Measurements from ENCODE around the gene GNG2.

GNG2 gene

DNA sequence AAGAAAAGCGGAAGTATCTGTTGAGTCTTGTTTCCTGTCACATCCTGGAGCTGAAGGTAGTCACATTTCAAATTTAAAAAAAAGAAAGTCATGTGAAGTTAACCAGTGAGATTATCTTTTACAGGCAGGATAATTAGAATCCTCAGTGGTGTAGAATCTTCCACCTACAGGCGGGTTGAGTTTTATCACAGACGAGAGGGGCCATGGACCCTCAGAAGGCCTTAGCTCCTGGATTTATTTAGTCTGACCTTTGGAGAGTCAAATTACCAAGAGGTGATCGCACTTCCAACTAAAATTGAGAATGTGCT lies 13.0 kb upstream of the GNG2 start:
- no peaks in the 10 kb centered on the region for H3K27me3 ChIP-seq (ENCODE audit: insufficient read depth, low read depth, severe bottlenecking)
- no peaks in the 10 kb centered on the region for H3K9me3 ChIP-seq (ENCODE audit: severe bottlenecking)
- no peak overlapping the region for H3K27ac ChIP-seq
- no peak for DNase-seq
- TF ChIP-seq, protein P1, sequence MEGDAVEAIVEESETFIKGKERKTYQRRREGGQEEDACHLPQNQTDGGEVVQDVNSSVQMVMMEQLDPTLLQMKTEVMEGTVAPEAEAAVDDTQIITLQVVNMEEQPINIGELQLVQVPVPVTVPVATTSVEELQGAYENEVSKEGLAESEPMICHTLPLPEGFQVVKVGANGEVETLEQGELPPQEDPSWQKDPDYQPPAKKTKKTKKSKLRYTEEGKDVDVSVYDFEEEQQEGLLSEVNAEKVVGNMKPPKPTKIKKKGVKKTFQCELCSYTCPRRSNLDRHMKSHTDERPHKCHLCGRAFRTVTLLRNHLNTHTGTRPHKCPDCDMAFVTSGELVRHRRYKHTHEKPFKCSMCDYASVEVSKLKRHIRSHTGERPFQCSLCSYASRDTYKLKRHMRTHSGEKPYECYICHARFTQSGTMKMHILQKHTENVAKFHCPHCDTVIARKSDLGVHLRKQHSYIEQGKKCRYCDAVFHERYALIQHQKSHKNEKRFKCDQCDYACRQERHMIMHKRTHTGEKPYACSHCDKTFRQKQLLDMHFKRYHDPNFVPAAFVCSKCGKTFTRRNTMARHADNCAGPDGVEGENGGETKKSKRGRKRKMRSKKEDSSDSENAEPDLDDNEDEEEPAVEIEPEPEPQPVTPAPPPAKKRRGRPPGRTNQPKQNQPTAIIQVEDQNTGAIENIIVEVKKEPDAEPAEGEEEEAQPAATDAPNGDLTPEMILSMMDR (IDR thresholded peaks at IDR 0.05; ENCODE audit: low read depth, low read length): no peak
- no peak overlapping the region for H3K4me3 ChIP-seq (ENCODE audit: low read depth, low read length)
- no peaks in the 10 kb centered on the region for H3K36me3 ChIP-seq

DNA sequence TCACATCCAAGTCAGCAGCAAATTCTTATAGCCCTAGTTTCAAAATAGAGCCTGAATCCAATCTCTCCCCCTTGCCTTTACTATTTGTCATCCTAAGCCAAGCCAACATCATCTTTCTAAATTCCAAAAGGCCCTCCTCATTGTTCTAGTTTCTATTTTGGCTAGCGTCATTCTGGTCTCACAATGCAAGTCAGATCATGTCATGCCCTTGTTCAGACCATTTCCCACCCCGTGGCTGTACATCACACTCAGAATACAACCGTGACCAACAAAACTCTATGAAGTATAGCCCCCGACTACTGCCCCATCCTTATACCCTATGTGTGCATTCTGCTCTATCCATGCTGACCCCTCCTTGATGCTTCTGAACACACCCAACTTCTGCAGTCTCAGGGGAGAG lies 12.3 kb upstream of the GNG2 start:
- Histone ChIP-seq H3K4me3 (ENCODE audit: low read depth, low read length) (no peak overlapping the region), H3K27ac (no peak overlapping the region), H3K9me3 (ENCODE audit: severe bottlenecking) (no peaks in the 10 kb centered on the region), H3K27me3 (ENCODE audit: insufficient read depth, low read depth, severe bottlenecking) (no peaks in the 10 kb centered on the region), H3K36me3 (no peaks in the 10 kb centered on the region)
- TF ChIP-seq, protein P1 (IDR thresholded peaks at IDR 0.05; ENCODE audit: low read depth, low read length): no peak
- DNase-seq: no peak

DNA sequence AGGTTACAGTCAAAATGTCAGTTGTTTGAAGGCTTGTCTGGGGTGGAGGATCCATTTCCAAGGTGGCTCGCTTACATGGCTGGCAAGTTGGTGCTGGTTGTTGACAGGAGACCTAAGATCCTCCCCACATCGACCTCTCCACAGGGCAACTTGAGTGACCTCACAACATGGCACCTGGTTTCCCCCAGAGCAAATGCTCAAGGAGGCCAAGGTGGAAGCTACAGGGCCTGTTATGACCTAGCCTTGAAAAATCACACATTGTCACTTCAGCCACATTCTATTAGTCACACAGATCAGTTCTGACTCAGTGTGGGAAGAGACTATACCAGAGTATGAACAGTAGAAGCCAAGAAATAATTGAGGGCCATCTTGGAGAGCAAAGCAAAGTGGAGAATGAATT lies 11.3 kb upstream of the GNG2 start:
- H3K4me3 ChIP-seq (ENCODE audit: low read depth, low read length): no peak overlapping the region

DNA sequence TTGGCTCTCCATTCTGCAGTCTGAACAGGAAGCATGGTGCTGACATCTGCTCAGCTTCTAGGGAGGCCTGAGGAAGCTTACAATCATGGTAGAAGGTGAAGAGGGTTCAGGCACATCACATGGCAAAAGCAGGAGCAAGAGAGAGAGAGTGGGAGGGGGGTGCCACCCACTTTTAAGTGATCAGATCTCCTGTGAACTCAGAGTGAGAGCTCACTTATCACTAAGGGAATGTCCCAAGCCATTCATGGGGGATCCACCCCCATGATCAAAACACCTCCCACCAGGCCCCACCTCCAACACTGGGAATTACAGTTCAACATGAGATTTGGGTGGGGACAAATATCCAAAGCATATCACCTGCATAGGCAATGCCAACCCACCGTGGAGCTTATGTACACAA lies 9.8 kb upstream of the GNG2 start:
- Histone ChIP-seq H3K4me3 (ENCODE audit: low read depth, low read length) (no peak overlapping the region), H3K27ac (no peak overlapping the region), H3K36me3 (no peaks in the 10 kb centered on the region), H3K9me3 (ENCODE audit: severe bottlenecking) (no peaks in the 10 kb centered on the region), H3K27me3 (ENCODE audit: insufficient read depth, low read depth, severe bottlenecking) (no peaks in the 10 kb centered on the region)
- TF ChIP-seq, protein P1 (IDR thresholded peaks at IDR 0.05; ENCODE audit: low read depth, low read length): no peak
- DNase-seq: no peak

More for the DNA sequence above, 11.3 kb upstream of the GNG2 start:
- Histone ChIP-seq H3K27ac (no peak overlapping the region), H3K9me3 (ENCODE audit: severe bottlenecking) (no peaks in the 10 kb centered on the region), H3K36me3 (no peaks in the 10 kb centered on the region), H3K27me3 (ENCODE audit: insufficient read depth, low read depth, severe bottlenecking) (no peaks in the 10 kb centered on the region)
- TF ChIP-seq, protein P1 (IDR thresholded peaks at IDR 0.05; ENCODE audit: low read depth, low read length): no peak
- no peak for DNase-seq

DNA sequence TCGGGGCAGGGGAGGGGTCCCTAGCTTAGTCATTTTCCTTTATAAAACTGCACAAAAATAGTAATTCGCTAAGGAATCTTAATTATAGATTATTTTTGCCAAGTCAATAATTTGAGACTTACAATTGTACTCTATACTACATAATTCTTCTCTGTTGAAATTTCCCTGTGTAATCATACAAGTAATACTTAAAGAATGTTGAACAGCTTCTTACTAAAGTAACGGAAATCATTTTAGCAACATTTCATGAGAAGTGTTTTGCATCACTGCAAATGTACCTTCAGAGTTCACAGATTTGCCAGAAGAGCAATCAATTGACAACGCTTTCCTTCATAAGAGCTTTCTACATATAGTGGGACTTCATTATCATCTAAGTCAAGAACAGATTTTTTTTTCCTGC lies 7.9 kb upstream of the GNG2 start:
- TF ChIP-seq, protein P1 (IDR thresholded peaks at IDR 0.05; ENCODE audit: low read depth, low read length): no peak
- no peak overlapping the region for H3K27ac ChIP-seq
- H3K9me3 ChIP-seq (ENCODE audit: severe bottlenecking): no peaks in the 10 kb centered on the region
- DNase-seq: no peak
- no peaks in the 10 kb centered on the region for H3K36me3 ChIP-seq
- H3K4me3 ChIP-seq (ENCODE audit: low read depth, low read length): no peak overlapping the region
- H3K27me3 ChIP-seq (ENCODE audit: insufficient read depth, low read depth, severe bottlenecking): no peaks in the 10 kb centered on the region

DNA sequence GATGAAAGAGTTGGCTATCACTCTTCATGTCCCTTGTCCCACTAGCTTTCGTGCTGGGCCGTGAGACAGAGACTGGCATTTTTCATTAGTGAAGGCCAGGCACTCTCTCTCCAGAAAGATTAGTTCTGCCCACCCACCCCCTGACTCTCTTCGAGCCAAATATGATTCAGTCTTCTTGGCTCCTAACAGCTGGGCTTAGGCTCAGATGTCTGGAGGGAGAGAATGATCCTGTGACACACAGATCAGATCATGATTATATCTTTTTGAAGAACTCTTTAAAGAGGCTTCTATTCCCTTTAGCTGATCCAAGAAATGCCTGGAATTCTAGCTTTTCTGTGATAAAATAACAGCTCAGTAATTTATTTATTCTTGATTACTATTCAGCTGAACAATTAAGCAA lies 5.2 kb upstream of the GNG2 start:
- no peak for DNase-seq
- TF ChIP-seq, protein P1 (IDR thresholded peaks at IDR 0.05; ENCODE audit: low read depth, low read length): no peak
- Histone ChIP-seq H3K9me3 (ENCODE audit: severe bottlenecking) (no peaks in the 10 kb centered on the region), H3K27ac (no peak overlapping the region), H3K4me3 (ENCODE audit: low read depth, low read length) (no peak overlapping the region), H3K36me3 (no peaks in the 10 kb centered on the region), H3K27me3 (ENCODE audit: insufficient read depth, low read depth, severe bottlenecking) (no peaks in the 10 kb centered on the region)

All from WERI-Rb-1 (cell line).